Measurements from ENCODE around the gene C1QTNF5. TPM values are rescaled to one million over a fixed set of nuclear protein-coding genes. Genes with fewer than 3 reads are reported as not detected.

The C1QTNF5 gene
- total and polyA plus RNA-seq, 2 donors (not counting 1 experiment from before 2014, with no cell fraction given): not detected

- peaks cover 30% of the 10 kb centered on the region for H3K4me1 Mint-ChIP-seq
- H3K27ac Mint-ChIP-seq: peak overlapping the region; percentile 66
- H3K27me3 ChIP-seq (replicated peaks in 1 of 4; ENCODE audit: control extremely low read depth in 1 of 4, control insufficient read depth in 3 of 4, insufficient read depth in 4 of 4, low read length in 3 of 4): peaks cover 0 to 26% (median 18%) of the 10 kb centered on the region in 4 experiments
- peaks cover 26 to 33% of the 10 kb centered on the region in 2 donors for H3K4me1 ChIP-seq (ENCODE audit: control insufficient read depth in 2 of 2, insufficient read depth in 2 of 2, low read length in 2 of 2)
- peaks cover 0 to 3% (median 0%) of the 10 kb centered on the region in 3 donors for H3K9me3 ChIP-seq (ENCODE audit: control extremely low read depth in 1 of 3, control insufficient read depth in 2 of 3, insufficient read depth in 1 of 3, low read length in 2 of 3)
- ChIA-PET POLR2A (interaction anchor here (1.0 kb wide), 1 partner anchor 14 kb away, joined by 3 read pairs; no protein-coding TSS in a partner anchor), CTCF (interaction anchor here (1.3 to 2.3 kb wide), 3 partner anchors 12 to 45 kb away, joined by 5 to 12 read pairs (median 6); partner anchors contain the start of gene USP2)
- H3K4me3 Mint-ChIP-seq: peak overlapping the region; percentile 99
- no peak overlapping the region for H3K9ac ChIP-seq (ENCODE audit: low read length)
- H2AFZ ChIP-seq (ENCODE audit: insufficient read depth, low read depth, low read length, poor library complexity, severe bottlenecking): no peak overlapping the region
- H3K27me3 Mint-ChIP-seq: peaks cover 13% of the 10 kb centered on the region
- no peaks in the 10 kb centered on the region for H3K9me3 Mint-ChIP-seq (ENCODE audit: insufficient read depth)
- H3K4me3 ChIP-seq (ENCODE audit: control extremely low read depth in 1 of 5, extremely low read depth in 1 of 5, insufficient read depth in 1 of 5, low read depth in 2 of 5, low read length in 4 of 5): no peak overlapping the region
- intact Hi-C loops (cut with micrococcal nuclease): loop anchor here (2.0 kb wide), 1 partner anchor 21 kb away; no protein-coding TSS in a partner anchor
- TF ChIP-seq EZH2 (IDR thresholded peaks at IDR 0.05; ENCODE audit: borderline replicate concordance, insufficient read depth, low read depth, low read length, poor library complexity, severe bottlenecking) (no peak), CTCF (IDR thresholded peaks at IDR 0.05) (no peak)
- WGBS (ENCODE audit: insufficient coverage): 94% methylated on average over 29 of the region's 30 CpGs
- H3K36me3 ChIP-seq (replicated peaks in 1 of 2; ENCODE audit: control extremely low read depth in 1 of 2, control insufficient read depth in 1 of 2, extremely low read depth in 1 of 2, insufficient read depth in 2 of 2, low read length in 1 of 2): peaks cover 0 to 2% of the 10 kb centered on the region in 2 experiments
- no peak for DNase-seq
- no peak overlapping the region for H3K27ac ChIP-seq (ENCODE audit: low read length in 2 of 2)
- H3K4me2 ChIP-seq (replicated peaks; ENCODE audit: low read depth, low read length, poor library complexity, severe bottlenecking): peak overlapping the region; percentile 87
- no peak for ATAC-seq (ENCODE audit: low read depth)
- peaks cover 14% of the 10 kb centered on the region for H3K79me2 ChIP-seq (ENCODE audit: control insufficient read depth, insufficient read depth, low read length)
- H4K20me1 ChIP-seq (ENCODE audit: control insufficient read depth, insufficient read depth, low read length, poor library complexity, severe bottlenecking): peaks cover 7% of the 10 kb centered on the region
These were observed 4.8 kb downstream of the C1QTNF5 start for GRCh38 chr11:119335655-119336543.

All from B cell (primary cell).